HepG2 (cell line): Measurements from ENCODE around the gene EIF6. TPM values are rescaled to one million over a fixed set of nuclear protein-coding genes. Genes with fewer than 3 reads are reported as not detected.

Source experiments
- ATAC-seq: fragments of 200-7000 bp; cut with Tn5 transposase; 3 replicates; pipeline ENCODE4 v1.9.1; 2020; ENCODE audit warnings: mild to moderate bottlenecking, moderate library complexity
- BruUV-seq: library from RNA; stranded (reverse); fragments of 400-500 nt; replicated peaks from 2 replicates; lab custom pipeline; 2021; lab: Mats Ljungman, UMichigan
- CTCF ChIA-PET: fragments of 300-600 bp; formaldehyde crosslinking; extraction: SDS; loops from one replicate; lab custom pipeline; 2021; ENCODE audit warnings: low total read pairs, inconsistent platforms, low intra/inter-chr PET ratio; lab: Yijun Ruan, JAX
- POLR2A ChIA-PET: fragments of 350-600 bp; sonication (Branson Sonifier 250); formaldehyde crosslinking; loops from one replicate; lab custom pipeline; 2020; ENCODE audit warnings: antibody characterized with exemption, inconsistent platforms; lab: Yijun Ruan, JAX
- DNase-seq: peaks from one replicate; pipeline ENCODE4 v3.0.0-alpha.2; 2015; ENCODE audit warnings: low spot score
- FAIRE-seq: peaks from 3 replicates; lab custom pipeline; 2011; peaks lifted over from hg19 to GRCh38; lab: Jason Lieb, UNC
- H2AFZ ChIP-seq: one replicate; pipeline ENCODE4 v1.6.1; 2011; ENCODE audit warnings: low read length, inconsistent platforms
- H3K27ac ChIP-seq: fragments of 300-600 bp; 3 replicates; pipeline ENCODE4 v1.8.0; 2011; ENCODE audit warnings: mixed run types, mild to moderate bottlenecking, mixed read lengths, low read length, inconsistent platforms; ENCODE audit not compliant: insufficient read depth; ENCODE audit errors: extremely low read length
- H3K27me3 ChIP-seq, 2 experiments: fragments of 200-600 bp in 1 of 2; 2 replicates in 1 of 2; 3 replicates in 1 of 2; pipeline versions ENCODE4 v1.6.0 to v1.8.0; 2011; ENCODE audit warnings: low read length in 2 of 2, mild to moderate bottlenecking in 2 of 2, moderate library complexity in 2 of 2, inconsistent platforms in 1 of 2; ENCODE audit not compliant: insufficient read depth in 2 of 2, control insufficient read depth in 1 of 2
- H3K36me3 ChIP-seq, 2 experiments: fragments of 200-600 bp in 1 of 2; replicated peaks in 1 of 2; 2 replicates in 1 of 2; 3 replicates in 1 of 2; pipeline versions ENCODE4 v1.5.1 to v1.8.0; 2011; ENCODE audit warnings: low read length in 2 of 2, inconsistent platforms in 1 of 2; ENCODE audit not compliant: insufficient read depth in 2 of 2, control insufficient read depth in 1 of 2
- H3K4me1 ChIP-seq: 2 replicates; pipeline ENCODE4 v1.5.1; 2012; ENCODE audit warnings: low read length, inconsistent platforms; ENCODE audit not compliant: insufficient read depth
- H3K4me2 ChIP-seq: 2 replicates; pipeline ENCODE4 v1.6.0; 2011; ENCODE audit warnings: low read depth, low read length, inconsistent platforms
- H3K4me3 ChIP-seq, 3 experiments: fragments of 200-600 bp in 1 of 3; sonication (generic), shearing (Covaris generic) in 1 of 3; replicated peaks in 1 of 3; 2 replicates each; pipeline ENCODE4 v1.5.1; 2011 to 2016; ENCODE audit warnings: low read length in 3 of 3, inconsistent platforms in 2 of 3, low read depth in 2 of 3, mild to moderate bottlenecking in 2 of 3, control low read depth in 1 of 3, mixed read lengths in 1 of 3; ENCODE audit not compliant: insufficient read depth in 1 of 3
- H3K79me2 ChIP-seq: one replicate; pipeline ENCODE4 v1.6.1; 2011; ENCODE audit warnings: low read length, inconsistent platforms; ENCODE audit not compliant: insufficient read depth
- H3K9ac ChIP-seq: 2 replicates; pipeline ENCODE4 v1.6.0; 2011; ENCODE audit warnings: mild to moderate bottlenecking, low read depth, low read length, inconsistent platforms; ENCODE audit not compliant: insufficient read depth
- H3K9me3 ChIP-seq: 2 replicates; pipeline ENCODE4 v1.5.1; 2012; ENCODE audit warnings: mild to moderate bottlenecking, low read length
- H4K20me1 ChIP-seq: 2 replicates; pipeline ENCODE4 v1.6.0; 2011; ENCODE audit warnings: inconsistent platforms, mild to moderate bottlenecking, low read length, moderate library complexity; ENCODE audit not compliant: insufficient read depth
- NCOA2 ChIP-seq: sonication (generic); formaldehyde crosslinking; IDR thresholded peaks from 2 replicates; pipeline ENCODE4 v1.8.0; 2022; ENCODE audit warnings: inconsistent platforms
- POLR2A ChIP-seq, 2 experiments: IDR thresholded peaks; 2 replicates each; pipeline ENCODE4 v1.6.1; 2011; ENCODE audit warnings: low read depth in 2 of 2, low read length in 2 of 2, mild to moderate bottlenecking in 1 of 2, moderate library complexity in 1 of 2; ENCODE audit not compliant: insufficient read depth in 1 of 2
- ZNF724P ChIP-seq: sonication (generic); formaldehyde crosslinking; IDR thresholded peaks from 2 replicates; pipeline ENCODE4 v1.8.0; 2022; ENCODE audit warnings: missing genetic modification reagents, borderline replicate concordance
- ZNF768 ChIP-seq: sonication (generic); formaldehyde crosslinking; IDR thresholded peaks from 2 replicates; pipeline ENCODE4 v1.4.0; 2020; ENCODE audit warnings: missing genetic modification reagents
- WGBS: methylation state at CpG from one replicate; pipeline ENCODE4 v1.1.6; 2017; ENCODE audit warnings: low lambda C conversion rate; 5-methylcytosine and 5-hydroxymethylcytosine counted together
- in situ Hi-C: cut with HindIII; loops from 2 replicates; pipeline ENCODE4 v1.10.0; 2017; ENCODE audit warnings: low pct_unique_long_range_greater_than_20kb; ENCODE audit not compliant: extremely low pct_ligation_motif_present
- intact Hi-C: fragments of 100-400 bp; cut with micrococcal nuclease; formaldehyde crosslinking; loops from one replicate; pipeline ENCODE4 v1.10.0; 2022; ENCODE audit not compliant: unreplicated experiment
- polyA plus RNA-seq, 8 experiments: library from polyadenylated mRNA; depleted of rRNA in 3 of 8; stranded (reverse) in 7 of 8; unstranded in 1 of 8; fragments of >200 nt; fragmentation: Illumina TruSeq in 4 of 8; extraction: Trizol in 4 of 8; gene quantifications; 2 replicates each; pipeline versions ENCODE4 v1.2.1 to v1.2.3, GENCODE V29; 2011 to 2016; ENCODE audit warnings: low read depth in 4 of 8, missing spikeins in 1 of 8, mixed read lengths in 1 of 8; ENCODE audit not compliant: insufficient read depth in 1 of 8
- total RNA-seq, 5 experiments: library from RNA; depleted of rRNA; stranded (reverse); fragments of >200 nt; fragmentation: Illumina TruSeq; extraction: Trizol; gene quantifications; 2 replicates each; pipeline ENCODE4 v1.2.3, GENCODE V29; 2016; ENCODE audit warnings: low read depth in 1 of 5
- TF ChIP-seq, protein P1 (sequence below): sonication (generic); formaldehyde crosslinking; IDR thresholded peaks from 2 replicates; pipeline ENCODE4 v1.9.0; 2021; ENCODE audit warnings: missing genetic modification reagents, mild to moderate bottlenecking, borderline replicate concordance
- TF ChIP-seq, protein P2 (sequence below): sonication (generic); formaldehyde crosslinking; IDR thresholded peaks from 2 replicates; pipeline ENCODE4 v1.8.1; 2023; ENCODE audit warnings: mild to moderate bottlenecking, inconsistent platforms, moderate library complexity, missing genetic modification reagents, borderline replicate concordance
- TF ChIP-seq, protein P3 (sequence below), 2 experiments: sonication (generic) in 1 of 2; formaldehyde crosslinking in 1 of 2; IDR thresholded peaks; 2 replicates each; pipeline versions ENCODE4 v1.6.1 to v1.9.0; 2014 to 2022; ENCODE audit warnings: antibody characterized with exemption in 1 of 2, borderline replicate concordance in 1 of 2, inconsistent platforms in 1 of 2, low read depth in 1 of 2, missing genetic modification reagents in 1 of 2

The EIF6 gene
- total and polyA plus RNA-seq, 2 of the 13 experiments (the other 11 are each of a cell fraction or from before 2014, with no cell fraction given), result 462 to 466 TPM

DNA sequence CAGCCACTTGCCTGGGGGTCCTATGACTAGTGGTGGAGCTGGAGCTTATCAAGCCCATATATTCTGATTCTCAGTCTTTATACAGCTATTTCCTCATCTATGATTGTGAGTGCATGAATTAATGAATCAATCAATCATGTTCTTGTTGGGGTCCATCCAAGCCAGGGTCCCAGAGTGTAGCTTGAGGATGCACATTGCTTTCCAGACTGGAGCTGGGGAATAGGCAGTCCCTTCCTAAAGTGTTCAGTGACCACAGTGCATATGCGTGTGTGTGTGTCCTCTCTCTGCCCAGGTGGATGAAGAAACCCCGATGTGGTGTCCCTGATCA, 33.0 kb downstream of the EIF6 start (continued):
- TF ChIP-seq POLR2A (IDR thresholded peaks at IDR 0.05; ENCODE audit: insufficient read depth in 1 of 2, low read depth in 2 of 2, low read length in 2 of 2), result no peak
- TF ChIP-seq ZNF724P (CRISPR knock-in tag), result no peak
- TF ChIP-seq, protein P1, sequence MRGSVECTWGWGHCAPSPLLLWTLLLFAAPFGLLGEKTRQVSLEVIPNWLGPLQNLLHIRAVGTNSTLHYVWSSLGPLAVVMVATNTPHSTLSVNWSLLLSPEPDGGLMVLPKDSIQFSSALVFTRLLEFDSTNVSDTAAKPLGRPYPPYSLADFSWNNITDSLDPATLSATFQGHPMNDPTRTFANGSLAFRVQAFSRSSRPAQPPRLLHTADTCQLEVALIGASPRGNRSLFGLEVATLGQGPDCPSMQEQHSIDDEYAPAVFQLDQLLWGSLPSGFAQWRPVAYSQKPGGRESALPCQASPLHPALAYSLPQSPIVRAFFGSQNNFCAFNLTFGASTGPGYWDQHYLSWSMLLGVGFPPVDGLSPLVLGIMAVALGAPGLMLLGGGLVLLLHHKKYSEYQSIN, result no peak
- TF ChIP-seq, protein P2, sequence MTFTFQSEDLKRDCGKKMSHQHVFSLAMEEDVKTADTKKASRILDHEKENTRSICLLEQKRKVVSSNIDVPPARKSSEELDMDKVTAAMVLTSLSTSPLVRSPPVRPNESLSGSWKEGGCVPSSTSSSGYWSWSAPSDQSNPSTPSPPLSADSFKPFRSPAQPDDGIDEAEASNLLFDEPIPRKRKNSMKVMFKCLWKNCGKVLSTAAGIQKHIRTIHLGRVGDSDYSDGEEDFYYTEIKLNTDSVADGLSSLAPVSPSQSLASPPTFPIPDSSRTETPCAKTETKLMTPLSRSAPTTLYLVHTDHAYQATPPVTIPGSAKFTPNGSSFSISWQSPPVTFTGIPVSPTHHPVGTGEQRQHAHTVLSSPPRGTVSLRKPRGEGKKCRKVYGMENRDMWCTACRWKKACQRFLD (CRISPR knock-in tag), result no peak
- TF ChIP-seq NCOA2, result no peak

DNA sequence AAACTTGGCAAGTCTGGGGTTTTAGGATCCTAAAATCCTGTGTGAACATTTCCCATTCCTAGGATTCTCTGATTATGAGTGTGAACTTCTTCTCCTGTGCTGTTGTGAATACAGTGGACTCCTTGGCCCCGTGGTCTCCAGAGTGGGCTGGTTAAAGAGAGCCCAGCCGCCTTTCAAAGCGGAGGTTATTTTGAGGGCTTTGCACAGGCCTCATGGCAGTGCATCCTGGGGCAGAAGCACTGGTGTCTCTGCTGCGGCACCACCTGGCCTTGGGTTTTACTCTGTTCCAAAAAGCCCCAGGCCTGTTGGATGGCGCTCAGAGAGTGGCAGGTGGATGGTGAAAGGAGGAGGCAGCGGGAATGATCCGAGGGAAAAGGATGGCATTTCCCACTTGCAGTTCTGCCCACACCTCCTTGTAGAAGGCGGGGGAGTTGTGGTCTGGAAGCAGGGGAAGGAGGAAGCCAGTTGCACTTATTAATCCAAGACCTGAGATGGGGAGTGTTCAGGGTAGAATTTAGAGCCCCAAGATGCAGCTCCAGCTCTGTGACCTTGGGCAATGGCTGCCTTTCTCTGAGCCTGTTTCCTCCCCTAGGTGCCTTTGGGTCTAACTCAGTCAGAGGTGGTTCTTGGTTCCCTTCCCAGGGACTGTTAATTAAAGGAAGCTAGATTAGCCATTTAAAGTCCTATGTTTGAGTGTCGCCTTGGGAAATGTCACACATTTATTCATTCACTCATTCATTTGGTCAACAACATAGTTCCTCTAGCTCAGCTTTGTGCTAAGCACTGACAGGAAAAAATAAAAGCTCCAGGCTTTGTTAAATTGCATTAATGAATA, 35.7 kb downstream of the EIF6 start:
- in situ Hi-C loops (no loop called here), intact Hi-C loops (no loop called here)
- 56% methylated on average over 9 of the region's 9 CpGs for WGBS
- ChIA-PET POLR2A (no interaction called here), CTCF (no interaction called here)
- Histone ChIP-seq H3K4me3 (no peak overlapping the region), H3K9ac (no peak overlapping the region), H3K27me3 (no peaks in the 10 kb centered on the region), H3K9me3 (no peaks in the 10 kb centered on the region), H3K36me3 (no peaks in the 10 kb centered on the region), H2AFZ (no peak overlapping the region), H3K4me2 (no peak overlapping the region), H3K27ac (no peak overlapping the region), H3K4me1 (peaks cover 7% of the 10 kb centered on the region), H4K20me1 (no peaks in the 10 kb centered on the region), H3K79me2 (no peaks in the 10 kb centered on the region)
- 0 out of 2 replicates have a peak, but pooled peaks have one; percentile 11 for TF ChIP-seq ZNF768 (CRISPR knock-in tag)
- TF ChIP-seq, protein P3, sequence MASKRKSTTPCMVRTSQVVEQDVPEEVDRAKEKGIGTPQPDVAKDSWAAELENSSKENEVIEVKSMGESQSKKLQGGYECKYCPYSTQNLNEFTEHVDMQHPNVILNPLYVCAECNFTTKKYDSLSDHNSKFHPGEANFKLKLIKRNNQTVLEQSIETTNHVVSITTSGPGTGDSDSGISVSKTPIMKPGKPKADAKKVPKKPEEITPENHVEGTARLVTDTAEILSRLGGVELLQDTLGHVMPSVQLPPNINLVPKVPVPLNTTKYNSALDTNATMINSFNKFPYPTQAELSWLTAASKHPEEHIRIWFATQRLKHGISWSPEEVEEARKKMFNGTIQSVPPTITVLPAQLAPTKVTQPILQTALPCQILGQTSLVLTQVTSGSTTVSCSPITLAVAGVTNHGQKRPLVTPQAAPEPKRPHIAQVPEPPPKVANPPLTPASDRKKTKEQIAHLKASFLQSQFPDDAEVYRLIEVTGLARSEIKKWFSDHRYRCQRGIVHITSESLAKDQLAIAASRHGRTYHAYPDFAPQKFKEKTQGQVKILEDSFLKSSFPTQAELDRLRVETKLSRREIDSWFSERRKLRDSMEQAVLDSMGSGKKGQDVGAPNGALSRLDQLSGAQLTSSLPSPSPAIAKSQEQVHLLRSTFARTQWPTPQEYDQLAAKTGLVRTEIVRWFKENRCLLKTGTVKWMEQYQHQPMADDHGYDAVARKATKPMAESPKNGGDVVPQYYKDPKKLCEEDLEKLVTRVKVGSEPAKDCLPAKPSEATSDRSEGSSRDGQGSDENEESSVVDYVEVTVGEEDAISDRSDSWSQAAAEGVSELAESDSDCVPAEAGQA (IDR thresholded peaks at IDR 0.05; ENCODE audit: low read depth), result no peak
- TF ChIP-seq, protein P3 (CRISPR knock-in tag; IDR thresholded peaks at IDR 0.05; ENCODE audit: borderline replicate concordance), result no peak
- ATAC-seq (peak; percentile 41), DNase-seq (no peak), FAIRE-seq (peak; percentile 28)
- no TSS peak for BruUV-seq
